GM12878 (cell line): ENCODE measurements around the gene PTS. TPM values are rescaled to one million over a fixed set of nuclear protein-coding genes. Genes with fewer than 3 reads are reported as not detected.

Experiments
- BACH1 ChIP-seq: fragments of 450-650 bp; IDR thresholded peaks from 2 replicates; pipeline ENCODE4 v1.6.1; 2017; ENCODE audit warnings: mild to moderate bottlenecking, borderline replicate concordance
- BCL11A ChIP-seq: IDR thresholded peaks from 2 replicates; pipeline ENCODE4 v1.6.1; 2011; ENCODE audit warnings: low read depth, low read length
- BHLHE40 ChIP-seq, 2 experiments: fragments of 450-650 bp in 1 of 2; IDR thresholded peaks; 2 replicates each; pipeline ENCODE4 v1.6.1; 2011 to 2017; ENCODE audit warnings: low read depth in 2 of 2, borderline replicate concordance in 1 of 2, improper control_type of control experiment in 1 of 2, low read length in 1 of 2, mild to moderate bottlenecking in 1 of 2
- FOS ChIP-seq: IDR thresholded peaks from 3 replicates; pipeline ENCODE4 v1.6.1; 2011; ENCODE audit warnings: borderline replicate concordance; ENCODE audit not compliant: insufficient read length; ENCODE audit errors: extremely low read depth
- GABPA ChIP-seq: IDR thresholded peaks from 2 replicates; pipeline ENCODE4 v1.6.1; 2014; ENCODE audit warnings: antibody characterized with exemption, low read depth, mild to moderate bottlenecking, inconsistent platforms
- IKZF1 ChIP-seq: fragments of 450-650 bp; conservative IDR thresholded peaks from 2 replicates; pipeline ENCODE4 v1.6.1; 2017; ENCODE audit warnings: antibody characterized with exemption, mild to moderate bottlenecking
- MYC ChIP-seq: IDR thresholded peaks from 2 replicates; pipeline ENCODE4 v1.6.1; 2011; ENCODE audit warnings: mild to moderate bottlenecking, low read length, moderate library complexity, inconsistent platforms; ENCODE audit not compliant: insufficient read depth, insufficient replicate concordance, insufficient read length, severe bottlenecking
- NBN ChIP-seq: fragments of 450-650 bp; IDR thresholded peaks from 2 replicates; pipeline ENCODE4 v1.6.1; 2016
- NR2F1 ChIP-seq: fragments of 450-650 bp; conservative IDR thresholded peaks from 2 replicates; pipeline ENCODE4 v1.6.1; 2017; ENCODE audit warnings: mild to moderate bottlenecking
- PAX8 ChIP-seq: fragments of 450-650 bp; IDR thresholded peaks from 2 replicates; pipeline ENCODE4 v1.6.1; 2017; ENCODE audit warnings: mild to moderate bottlenecking, moderate library complexity
- RAD51 ChIP-seq: fragments of 450-650 bp; IDR thresholded peaks from 2 replicates; pipeline ENCODE4 v1.6.1; 2016; ENCODE audit warnings: moderate library complexity, mild to moderate bottlenecking, inconsistent platforms
- RCOR1 ChIP-seq: conservative IDR thresholded peaks from 2 replicates; pipeline ENCODE4 v1.6.1; 2012; ENCODE audit warnings: low read depth, low read length, improper control_type of control experiment
- RELA ChIP-seq: fragments of 450-650 bp; IDR thresholded peaks from 2 replicates; pipeline ENCODE4 v1.8.0; 2014; ENCODE audit warnings: borderline replicate concordance; ENCODE audit not compliant: partially characterized antibody
- SKIL ChIP-seq: fragments of 450-650 bp; IDR thresholded peaks from 2 replicates; pipeline ENCODE4 v1.6.1; 2017; ENCODE audit warnings: mild to moderate bottlenecking, low read depth, inconsistent platforms; ENCODE audit not compliant: poor library complexity, severe bottlenecking
- SMAD5 ChIP-seq: IDR thresholded peaks from 2 replicates; pipeline ENCODE4 v1.6.1; 2016; ENCODE audit warnings: antibody characterized with exemption, low read depth
- USF1 ChIP-seq: IDR thresholded peaks from 2 replicates; pipeline ENCODE4 v1.6.1; 2011; ENCODE audit warnings: borderline replicate concordance, low read depth, mild to moderate bottlenecking, moderate library complexity, mixed read lengths, low read length; ENCODE audit not compliant: insufficient read depth; ENCODE audit errors: extremely low read length
- ZNF207 ChIP-seq: fragments of 450-650 bp; IDR thresholded peaks from 2 replicates; pipeline ENCODE4 v1.6.1; 2014; ENCODE audit warnings: antibody characterized with exemption, mild to moderate bottlenecking, borderline replicate concordance
- polyA plus RNA-seq, 11 experiments: library from polyadenylated mRNA; depleted of rRNA in 4 of 11; unstranded in 6 of 11; stranded (reverse) in 5 of 11; fragments of >200 nt; fragmentation: Nextera tagmentation in 4 of 11; fragmentation: Illumina TruSeq in 1 of 11; extraction: Ambion mirVana in 4 of 11; extraction: Trizol in 1 of 11; gene quantifications; 1 replicate in 1 of 11; 2 replicates in 10 of 11; pipeline versions ENCODE4 v1.2.1 to v1.2.3, GENCODE V29; 2011 to 2016; ENCODE audit warnings: inconsistent platforms in 2 of 11, missing spikeins in 2 of 11, low read depth in 1 of 11
- total RNA-seq, 4 experiments: library from RNA; depleted of rRNA in 3 of 4; stranded (reverse); fragments of >200 nt in 3 of 4; fragmentation: Illumina TruSeq in 1 of 4; extraction: Trizol in 1 of 4; gene quantifications; 2 replicates each; pipeline versions ENCODE4 v1.2.1 to v1.2.3, GENCODE V29; 2013 to 2021
- TF ChIP-seq, protein P1 (sequence below): fragments of 450-650 bp; formaldehyde crosslinking; IDR thresholded peaks from 2 replicates; pipeline ENCODE4 v1.4.0; 2020; ENCODE audit warnings: mild to moderate bottlenecking, moderate library complexity
- TF ChIP-seq, protein P2 (sequence below): fragments of 450-650 bp; formaldehyde crosslinking; IDR thresholded peaks from 2 replicates; pipeline ENCODE4 v1.4.0; 2022; ENCODE audit warnings: mild to moderate bottlenecking, moderate library complexity

The PTS gene
- total and polyA plus RNA-seq, 10 of the 15 experiments (the other 5 are each of a cell fraction or from before 2014, with no cell fraction given), result 11.7 to 47.6 (median 15.5) TPM

- TF ChIP-seq, protein P1, sequence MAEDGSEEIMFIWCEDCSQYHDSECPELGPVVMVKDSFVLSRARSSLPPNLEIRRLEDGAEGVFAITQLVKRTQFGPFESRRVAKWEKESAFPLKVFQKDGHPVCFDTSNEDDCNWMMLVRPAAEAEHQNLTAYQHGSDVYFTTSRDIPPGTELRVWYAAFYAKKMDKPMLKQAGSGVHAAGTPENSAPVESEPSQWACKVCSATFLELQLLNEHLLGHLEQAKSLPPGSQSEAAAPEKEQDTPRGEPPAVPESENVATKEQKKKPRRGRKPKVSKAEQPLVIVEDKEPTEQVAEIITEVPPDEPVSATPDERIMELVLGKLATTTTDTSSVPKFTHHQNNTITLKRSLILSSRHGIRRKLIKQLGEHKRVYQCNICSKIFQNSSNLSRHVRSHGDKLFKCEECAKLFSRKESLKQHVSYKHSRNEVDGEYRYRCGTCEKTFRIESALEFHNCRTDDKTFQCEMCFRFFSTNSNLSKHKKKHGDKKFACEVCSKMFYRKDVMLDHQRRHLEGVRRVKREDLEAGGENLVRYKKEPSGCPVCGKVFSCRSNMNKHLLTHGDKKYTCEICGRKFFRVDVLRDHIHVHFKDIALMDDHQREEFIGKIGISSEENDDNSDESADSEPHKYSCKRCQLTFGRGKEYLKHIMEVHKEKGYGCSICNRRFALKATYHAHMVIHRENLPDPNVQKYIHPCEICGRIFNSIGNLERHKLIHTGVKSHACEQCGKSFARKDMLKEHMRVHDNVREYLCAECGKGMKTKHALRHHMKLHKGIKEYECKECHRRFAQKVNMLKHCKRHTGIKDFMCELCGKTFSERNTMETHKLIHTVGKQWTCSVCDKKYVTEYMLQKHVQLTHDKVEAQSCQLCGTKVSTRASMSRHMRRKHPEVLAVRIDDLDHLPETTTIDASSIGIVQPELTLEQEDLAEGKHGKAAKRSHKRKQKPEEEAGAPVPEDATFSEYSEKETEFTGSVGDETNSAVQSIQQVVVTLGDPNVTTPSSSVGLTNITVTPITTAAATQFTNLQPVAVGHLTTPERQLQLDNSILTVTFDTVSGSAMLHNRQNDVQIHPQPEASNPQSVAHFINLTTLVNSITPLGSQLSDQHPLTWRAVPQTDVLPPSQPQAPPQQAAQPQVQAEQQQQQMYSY (CRISPR knock-in tag), result no peak
- no peak for TF ChIP-seq RAD51
- TF ChIP-seq, protein P2, sequence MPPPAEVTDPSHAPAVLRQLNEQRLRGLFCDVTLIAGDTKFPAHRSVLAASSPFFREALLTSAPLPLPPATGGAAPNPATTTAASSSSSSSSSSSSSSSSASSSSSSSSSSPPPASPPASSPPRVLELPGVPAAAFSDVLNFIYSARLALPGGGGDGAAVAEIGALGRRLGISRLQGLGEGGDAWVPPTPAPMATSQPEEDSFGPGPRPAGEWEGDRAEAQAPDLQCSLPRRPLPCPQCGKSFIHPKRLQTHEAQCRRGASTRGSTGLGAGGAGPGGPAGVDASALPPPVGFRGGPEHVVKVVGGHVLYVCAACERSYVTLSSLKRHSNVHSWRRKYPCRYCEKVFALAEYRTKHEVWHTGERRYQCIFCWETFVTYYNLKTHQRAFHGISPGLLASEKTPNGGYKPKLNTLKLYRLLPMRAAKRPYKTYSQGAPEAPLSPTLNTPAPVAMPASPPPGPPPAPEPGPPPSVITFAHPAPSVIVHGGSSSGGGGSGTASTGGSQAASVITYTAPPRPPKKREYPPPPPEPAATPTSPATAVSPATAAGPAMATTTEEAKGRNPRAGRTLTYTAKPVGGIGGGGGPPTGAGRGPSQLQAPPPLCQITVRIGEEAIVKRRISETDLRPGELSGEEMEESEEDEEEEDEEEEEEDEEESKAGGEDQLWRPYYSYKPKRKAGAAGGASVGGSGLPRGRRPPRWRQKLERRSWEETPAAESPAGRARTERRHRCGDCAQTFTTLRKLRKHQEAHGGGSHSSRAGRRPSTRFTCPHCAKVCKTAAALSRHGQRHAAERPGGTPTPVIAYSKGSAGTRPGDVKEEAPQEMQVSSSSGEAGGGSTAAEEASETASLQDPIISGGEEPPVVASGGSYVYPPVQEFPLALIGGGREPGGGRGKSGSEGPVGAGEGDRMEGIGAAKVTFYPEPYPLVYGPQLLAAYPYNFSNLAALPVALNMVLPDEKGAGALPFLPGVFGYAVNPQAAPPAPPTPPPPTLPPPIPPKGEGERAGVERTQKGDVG, result no peak
- TF ChIP-seq IKZF1, result peak; percentile 76
- no peak for TF ChIP-seq PAX8
- no peak for TF ChIP-seq RCOR1
- TF ChIP-seq BCL11A, result no peak
- TF ChIP-seq NBN, result 0 out of 2 replicates have a peak, but pooled peaks have one; percentile 13
- TF ChIP-seq USF1, result no peak
- peak; percentile 79 for TF ChIP-seq BACH1
- TF ChIP-seq GABPA, result 0 out of 2 replicates have a peak, but pooled peaks have one; percentile 17
- no peak for TF ChIP-seq FOS
- TF ChIP-seq NR2F1, result peak; percentile 41; the same call in 1 of the 2 replicates
- peak; percentile 58 for TF ChIP-seq MYC
- TF ChIP-seq RELA, result peak; percentile 90
- TF ChIP-seq ZNF207, result peak; percentile 21; the same call in 1 of the 2 replicates
- peak; percentile 84; the same call in 1 of the 2 replicates for TF ChIP-seq SMAD5
- TF ChIP-seq SKIL, result no peak
- TF ChIP-seq BHLHE40 (IDR thresholded peaks at IDR 0.05; ENCODE audit: borderline replicate concordance in 1 of 2, low read depth in 2 of 2, low read length in 1 of 2), result peak; percentile 31 to 75; a peak in 3 of 4 replicates
Observed at GRCh38 chr11:112226062-112226830, at the start of gene PTS (continued).
